Activated naive CD4-positive, alpha-beta T cell treated with anti-CD3 and anti-CD28 coated beads, Interleukin-2, amount 50 U/mL, for 24 hours (primary cell): Measurements from ENCODE around the gene GINS1.
"Not testable (repeated sequence)": the region's sequence is repeated elsewhere in the genome, so short reads cannot be mapped to it uniquely, and the experiment has no call there.

ENCODE experiments used
- H3K27ac Mint-ChIP-seq: one replicate; pipeline ENCODE4 v1.8.0; 2021; ENCODE audit warnings: mild to moderate bottlenecking, mixed read lengths
- H3K27me3 Mint-ChIP-seq: one replicate; pipeline ENCODE4 v1.8.0; 2021; ENCODE audit warnings: mixed read lengths
- H3K36me3 Mint-ChIP-seq: one replicate; pipeline ENCODE4 v1.8.0; 2021; ENCODE audit warnings: mixed read lengths
- H3K4me1 Mint-ChIP-seq: one replicate; pipeline ENCODE4 v1.8.0; 2021; ENCODE audit warnings: mixed read lengths
- H3K4me3 Mint-ChIP-seq: one replicate; pipeline ENCODE4 v1.8.0; 2021; ENCODE audit warnings: mild to moderate bottlenecking, mixed read lengths
- H3K9me3 Mint-ChIP-seq: one replicate; pipeline ENCODE4 v1.8.0; 2021; ENCODE audit warnings: mixed read lengths

The GINS1 gene

GRCh38 chr20:25378884-25379733 lies 28.4 kb upstream of the GINS1 start:
- H3K36me3 Mint-ChIP-seq, result peaks cover 19% of the 10 kb centered on the region
- no peaks in the 10 kb centered on the region for H3K9me3 Mint-ChIP-seq
- H3K27me3 Mint-ChIP-seq, result no peaks in the 10 kb centered on the region
- no peak overlapping the region for H3K4me3 Mint-ChIP-seq
- no peak overlapping the region for H3K27ac Mint-ChIP-seq
- H3K4me1 Mint-ChIP-seq, result peaks cover 48% of the 10 kb centered on the region

DNA sequence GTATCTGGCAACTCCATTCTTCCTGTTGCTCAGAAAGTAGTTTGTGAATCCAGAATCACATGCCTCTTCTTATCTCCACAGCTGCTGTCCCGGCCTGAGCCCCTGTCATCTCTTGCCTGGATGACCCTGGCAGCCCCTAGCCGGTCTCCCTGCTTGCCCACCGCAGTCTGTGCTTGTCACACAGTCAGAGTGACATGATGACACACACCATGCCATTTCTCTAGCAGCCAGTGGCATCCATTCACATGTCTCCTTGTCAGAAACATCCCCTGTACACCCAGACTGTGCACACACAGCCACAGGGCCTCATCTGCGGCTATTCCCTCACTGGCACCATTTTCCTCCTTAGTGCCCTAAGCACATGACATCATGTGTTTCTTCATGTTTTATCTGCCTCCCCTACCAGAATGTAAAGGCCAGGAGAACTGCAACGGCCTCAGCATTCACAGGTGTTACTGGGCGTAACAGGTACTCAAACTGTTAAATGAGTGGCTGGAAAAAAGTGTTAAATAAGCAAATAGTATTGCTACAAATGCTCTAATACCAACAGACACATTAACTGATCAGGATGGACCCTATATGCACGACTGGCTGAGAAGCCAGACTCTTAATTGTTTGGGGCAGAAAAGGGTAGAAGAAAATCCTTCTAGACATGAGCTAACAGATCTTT lies 26.4 kb upstream of the GINS1 start:
- no peaks in the 10 kb centered on the region for H3K27me3 Mint-ChIP-seq
- H3K27ac Mint-ChIP-seq, result no peak overlapping the region
- no peaks in the 10 kb centered on the region for H3K9me3 Mint-ChIP-seq
- H3K4me3 Mint-ChIP-seq, result no peak overlapping the region
- H3K4me1 Mint-ChIP-seq, result peaks cover 43% of the 10 kb centered on the region
- peaks cover 13% of the 10 kb centered on the region for H3K36me3 Mint-ChIP-seq

DNA sequence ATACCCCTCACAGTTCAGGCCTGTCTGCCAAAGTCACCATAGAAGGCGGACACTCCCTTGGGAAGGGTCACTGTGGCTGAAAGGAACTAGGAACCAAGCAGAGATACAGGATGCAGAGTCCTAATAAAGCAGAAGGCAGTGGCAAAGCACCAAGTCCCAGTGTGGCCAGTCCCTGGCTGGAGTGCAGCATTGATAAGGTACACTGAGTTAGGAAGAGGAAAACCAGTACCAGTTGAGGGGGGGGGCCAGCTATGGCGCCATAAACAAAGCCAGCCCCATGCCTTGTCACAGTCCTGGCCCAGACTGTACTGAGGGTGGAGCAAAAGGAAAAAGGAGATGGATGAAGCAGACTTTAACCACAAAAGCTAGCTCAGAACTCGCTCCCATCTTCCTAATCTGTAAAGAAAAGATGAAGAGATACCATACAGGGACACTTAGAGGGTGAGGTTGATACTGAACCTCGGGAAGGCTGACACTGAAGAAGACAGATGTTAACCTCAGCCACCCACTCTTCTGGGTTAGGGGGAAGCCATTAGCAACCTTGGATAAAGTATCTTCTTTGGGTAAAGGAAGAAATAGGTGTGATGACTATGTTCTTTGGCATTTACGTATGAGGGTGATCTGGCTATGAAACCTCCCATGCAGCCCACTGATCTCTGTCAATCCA lies 24.6 kb upstream of the GINS1 start:
- no peak overlapping the region for H3K4me3 Mint-ChIP-seq
- H3K4me1 Mint-ChIP-seq, result peaks cover 44% of the 10 kb centered on the region
- H3K27me3 Mint-ChIP-seq, result no peaks in the 10 kb centered on the region
- peaks cover 13% of the 10 kb centered on the region for H3K36me3 Mint-ChIP-seq
- no peaks in the 10 kb centered on the region for H3K9me3 Mint-ChIP-seq
- no peak overlapping the region for H3K27ac Mint-ChIP-seq

GRCh38 chr20:25389401-25389857 lies 18.0 kb upstream of the GINS1 start:
- H3K36me3 Mint-ChIP-seq, result peaks cover 3% of the 10 kb centered on the region
- H3K27ac Mint-ChIP-seq, result peak overlapping the region; percentile 81
- H3K4me1 Mint-ChIP-seq, result peaks cover 13% of the 10 kb centered on the region

GRCh38 chr20:25389858-25390537 lies 17.5 kb upstream of the GINS1 start:
- H3K27me3 Mint-ChIP-seq, result no peaks in the 10 kb centered on the region
- peak overlapping the region; percentile 81 for H3K27ac Mint-ChIP-seq
- H3K4me1 Mint-ChIP-seq, result peaks cover 13% of the 10 kb centered on the region
- peak overlapping the region; percentile 89 for H3K4me3 Mint-ChIP-seq
- H3K9me3 Mint-ChIP-seq, result no peaks in the 10 kb centered on the region
- H3K36me3 Mint-ChIP-seq, result peaks cover 3% of the 10 kb centered on the region

More at GRCh38 chr20:25389401-25389857, 18.0 kb upstream of the GINS1 start:
- Mint-ChIP-seq H3K27me3 (no peaks in the 10 kb centered on the region), H3K9me3 (no peaks in the 10 kb centered on the region), H3K4me3 (peak overlapping the region; percentile 89)

- Mint-ChIP-seq H3K4me1 (peaks cover 13% of the 10 kb centered on the region), H3K4me3 (peak within 1 kb of the TSS; percentile 89), H3K27me3 (no peaks in the 10 kb centered on the region), H3K36me3 (peaks cover 3% of the 10 kb centered on the region), H3K9me3 (no peaks in the 10 kb centered on the region), H3K27ac (peak within 1 kb of the TSS; percentile 84)
Observed at GRCh38 chr20:25390538-25391528, 16.6 kb upstream of the GINS1 start, which contains the start of gene ABHD12. Gene ABHD12, minus strand, starts transcription at chr20:25390835. Its CDS starts 132 bp downstream, at chr20:25390703.

DNA sequence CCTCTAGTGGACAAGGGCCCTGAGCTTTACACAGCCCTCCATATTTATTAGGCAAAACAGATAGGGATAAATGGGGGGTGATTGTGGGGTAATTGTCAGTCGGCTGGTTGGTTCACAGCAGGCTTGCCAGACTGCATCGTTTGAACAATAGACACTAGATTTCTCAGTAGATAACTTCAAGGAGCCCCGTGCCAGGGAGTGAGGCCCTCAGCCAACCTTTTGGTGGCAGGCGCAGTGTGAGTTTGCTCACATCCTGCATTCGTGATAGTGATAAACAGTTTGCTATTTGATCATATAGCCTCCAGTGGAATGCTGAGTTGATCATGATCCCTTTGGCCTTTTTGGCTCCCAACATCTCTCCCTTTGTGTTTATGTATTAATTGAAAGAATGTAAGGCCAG lies 13.2 kb upstream of the GINS1 start:
- no peaks in the 10 kb centered on the region for H3K9me3 Mint-ChIP-seq
- no peaks in the 10 kb centered on the region for H3K36me3 Mint-ChIP-seq
- peaks cover 3% of the 10 kb centered on the region for H3K4me1 Mint-ChIP-seq
- H3K27me3 Mint-ChIP-seq, result no peaks in the 10 kb centered on the region
- no peak overlapping the region for H3K27ac Mint-ChIP-seq
- H3K4me3 Mint-ChIP-seq, result no peak overlapping the region

GRCh38 chr20:25394996-25395395 lies 12.5 kb upstream of the GINS1 start:
- no peak overlapping the region for H3K4me3 Mint-ChIP-seq
- H3K27me3 Mint-ChIP-seq, result no peaks in the 10 kb centered on the region
- no peak overlapping the region for H3K27ac Mint-ChIP-seq
- no peaks in the 10 kb centered on the region for H3K4me1 Mint-ChIP-seq
- H3K36me3 Mint-ChIP-seq, result no peaks in the 10 kb centered on the region
- H3K9me3 Mint-ChIP-seq, result no peaks in the 10 kb centered on the region

GRCh38 chr20:25397096-25397495 lies 10.4 kb upstream of the GINS1 start:
- Mint-ChIP-seq H3K27me3 (no peaks in the 10 kb centered on the region), H3K36me3 (no peaks in the 10 kb centered on the region), H3K27ac (no peak overlapping the region), H3K9me3 (no peaks in the 10 kb centered on the region), H3K4me3 (no peak overlapping the region), H3K4me1 (no peaks in the 10 kb centered on the region)

- Mint-ChIP-seq H3K4me3 (no peak overlapping the region), H3K36me3 (peaks cover 4% of the 10 kb centered on the region), H3K9me3 (no peaks in the 10 kb centered on the region), H3K27me3 (no peaks in the 10 kb centered on the region), H3K27ac (no peak overlapping the region), H3K4me1 (no peaks in the 10 kb centered on the region)
Observed at GRCh38 chr20:25397821-25398220, 9.7 kb upstream of the GINS1 start.

GRCh38 chr20:25398376-25399036 lies 9.0 kb upstream of the GINS1 start:
- Mint-ChIP-seq H3K9me3 (no peaks in the 10 kb centered on the region), H3K27me3 (no peaks in the 10 kb centered on the region), H3K4me3 (no peak overlapping the region), H3K4me1 (no peaks in the 10 kb centered on the region), H3K36me3 (peaks cover 4% of the 10 kb centered on the region), H3K27ac (no peak overlapping the region)

DNA sequence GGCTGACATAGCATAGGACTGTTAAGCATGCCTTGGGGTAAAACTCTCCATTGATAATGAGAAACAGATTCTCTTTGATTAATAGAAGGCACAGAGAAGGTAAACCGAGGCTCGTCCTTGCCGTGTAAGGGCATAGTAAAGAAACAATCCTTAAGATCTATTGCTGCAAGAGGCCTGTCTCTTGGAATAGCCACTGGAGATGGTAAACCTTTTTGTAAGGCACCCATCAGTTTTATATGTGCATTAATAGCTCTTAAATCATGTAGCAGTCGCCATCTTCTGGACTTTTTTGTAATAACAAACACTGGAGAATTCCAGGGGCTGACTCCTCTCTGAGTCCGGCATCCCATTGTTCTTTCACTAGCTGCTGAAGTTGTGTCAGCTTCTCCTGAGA lies 8.4 kb upstream of the GINS1 start:
- Mint-ChIP-seq H3K4me1 (no peaks in the 10 kb centered on the region), H3K9me3 (peaks cover under 1% of the 10 kb centered on the region), H3K27ac (no peak overlapping the region), H3K27me3 (no peaks in the 10 kb centered on the region), H3K36me3 (peaks cover 6% of the 10 kb centered on the region), H3K4me3 (no peak overlapping the region)

DNA sequence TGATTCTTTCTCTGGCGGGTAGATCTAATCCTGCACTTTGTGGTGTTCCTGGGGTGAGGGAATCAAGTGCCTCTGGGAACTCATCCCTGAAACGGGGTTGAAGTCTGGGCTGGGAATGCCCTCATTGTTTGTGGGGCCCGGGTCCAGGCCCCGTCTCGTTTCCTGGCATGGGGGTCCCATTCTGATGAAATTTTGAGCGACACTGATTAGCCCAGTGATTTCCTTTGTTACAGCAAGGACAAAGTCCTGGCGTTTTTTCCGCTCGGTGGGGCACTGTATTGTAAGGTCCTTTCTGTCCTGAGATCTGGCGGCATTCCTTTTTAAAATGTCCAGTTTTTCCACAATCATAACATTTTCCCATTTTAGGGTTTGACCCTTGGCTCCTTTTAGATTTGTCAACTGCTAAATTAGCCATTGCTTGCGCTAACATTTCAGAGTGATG lies 7.2 kb upstream of the GINS1 start:
- not testable (repeated sequence) for H3K9me3 Mint-ChIP-seq, H3K4me1 Mint-ChIP-seq, H3K27ac Mint-ChIP-seq, H3K4me3 Mint-ChIP-seq, H3K36me3 Mint-ChIP-seq, H3K27me3 Mint-ChIP-seq

GRCh38 chr20:25402583-25402982 lies 4.9 kb upstream of the GINS1 start:
- Mint-ChIP-seq H3K27me3 (no peaks in the 10 kb centered on the region), H3K27ac (no peak overlapping the region), H3K36me3 (peaks cover 6% of the 10 kb centered on the region), H3K4me3 (no peak overlapping the region), H3K9me3 (peaks cover 6% of the 10 kb centered on the region), H3K4me1 (peaks cover 6% of the 10 kb centered on the region)
